Naive thymus-derived CD4-positive, alpha-beta T cell (primary cell): ENCODE results near the gene CDK2AP2. TPM values are rescaled to one million over a fixed set of nuclear protein-coding genes. Genes with fewer than 3 reads are reported as not detected.
A peak's percentile ranks its signal among the peaks of the same experiment; 100 is the strongest.

Experiments used
- ATAC-seq: fragments of 150-1000 bp; cut with Tn5 transposase; 2 replicates; pipeline ENCODE4 v1.10.0; 2021; ENCODE audit warnings: mild to moderate bottlenecking, moderate library complexity
- CTCF ChIA-PET: fragments of 350-600 bp; sonication (Branson Sonifier 250); formaldehyde crosslinking; loops from one replicate; lab custom pipeline; 2021; ENCODE audit warnings: antibody characterized with exemption; lab: Charles Lee
- POLR2A ChIA-PET: fragments of 350-600 bp; sonication (Branson Sonifier 250); formaldehyde crosslinking; loops from one replicate; lab custom pipeline; 2021; ENCODE audit warnings: antibody characterized with exemption, inconsistent platforms; lab: Charles Lee
- DNase-seq, 9 donors: peaks; one replicate each; pipeline versions ENCODE4 v3.0.0 to v3.0.0-alpha.2; 2020 to 2022; ENCODE audit warnings: mixed read lengths in 1 of 9
- H3K27ac ChIP-seq: one replicate; pipeline ENCODE4 v1.7.0; 2013; ENCODE audit warnings: mild to moderate bottlenecking, low read depth, low read length, moderate library complexity
- H3K27me3 ChIP-seq, 2 donors: one replicate each; pipeline ENCODE4 v1.7.0; 2013; ENCODE audit warnings: low read length in 2 of 2, mild to moderate bottlenecking in 2 of 2, moderate library complexity in 2 of 2; ENCODE audit not compliant: control insufficient read depth in 2 of 2, insufficient read depth in 2 of 2
- H3K36me3 ChIP-seq, 3 experiments: 1 replicate in 2 of 3; 2 replicates in 1 of 3; pipeline ENCODE4 v1.7.0; 2013; ENCODE audit warnings: low read length in 3 of 3, mild to moderate bottlenecking in 3 of 3, moderate library complexity in 1 of 3; ENCODE audit not compliant: insufficient read depth in 3 of 3, control insufficient read depth in 2 of 3
- H3K4me1 ChIP-seq, 2 donors: one replicate each; pipeline ENCODE4 v1.7.0; 2013; ENCODE audit warnings: low read length in 2 of 2, mild to moderate bottlenecking in 2 of 2, moderate library complexity in 1 of 2; ENCODE audit not compliant: control insufficient read depth in 2 of 2, insufficient read depth in 2 of 2
- H3K4me3 ChIP-seq: 2 replicates; pipeline ENCODE4 v1.7.0; 2013; ENCODE audit warnings: mild to moderate bottlenecking, low read length
- H3K9me3 ChIP-seq, 3 experiments: 1 replicate in 2 of 3; 2 replicates in 1 of 3; pipeline ENCODE4 v1.7.0; 2013; ENCODE audit warnings: low read length in 3 of 3; ENCODE audit not compliant: control insufficient read depth in 2 of 3
- H3K27ac Mint-ChIP-seq, 9 donors: one replicate each; pipeline ENCODE4 v1.8.0; 2020 to 2022; ENCODE audit warnings: mixed read lengths in 9 of 9, mild to moderate bottlenecking in 8 of 9, moderate library complexity in 5 of 9, inconsistent platforms in 2 of 9
- H3K27me3 Mint-ChIP-seq, 5 donors: one replicate each; pipeline ENCODE4 v1.8.0; 2021 to 2022; ENCODE audit warnings: mixed read lengths in 5 of 5, mild to moderate bottlenecking in 1 of 5
- H3K36me3 Mint-ChIP-seq, 5 donors: one replicate each; pipeline ENCODE4 v1.8.0; 2020 to 2022; ENCODE audit warnings: mixed read lengths in 5 of 5, mild to moderate bottlenecking in 3 of 5, inconsistent platforms in 1 of 5
- H3K4me1 Mint-ChIP-seq, 7 donors: one replicate each; pipeline ENCODE4 v1.8.0; 2020 to 2022; ENCODE audit warnings: mixed read lengths in 7 of 7, mild to moderate bottlenecking in 3 of 7, inconsistent platforms in 1 of 7
- H3K4me3 Mint-ChIP-seq, 10 donors: one replicate each; pipeline ENCODE4 v1.8.0; 2020 to 2022; ENCODE audit warnings: mild to moderate bottlenecking in 10 of 10, mixed read lengths in 10 of 10, moderate library complexity in 6 of 10, inconsistent platforms in 2 of 10
- H3K9me3 Mint-ChIP-seq, 11 donors: one replicate each; pipeline ENCODE4 v1.8.0; 2020 to 2022; ENCODE audit warnings: mixed read lengths in 11 of 11, mild to moderate bottlenecking in 4 of 11, inconsistent platforms in 1 of 11, moderate library complexity in 1 of 11
- intact Hi-C, 2 donors: fragments of 100-400 bp; cut with micrococcal nuclease; formaldehyde crosslinking; loops; one replicate each; pipeline ENCODE4 v1.15.1; 2023
- polyA plus RNA-seq, 2 donors: library from polyadenylated mRNA; unstranded; fragments of 300-500 nt; fragmentation: Illumina TruSeq; gene quantifications; one replicate each; pipeline ENCODE4 v1.2.3, GENCODE V29; 2021
- total RNA-seq, 6 experiments: library from RNA in 5 of 6; stranded (reverse) in 5 of 6; gene quantifications; 1 replicate in 5 of 6; 2 replicates in 1 of 6; pipeline ENCODE4 v1.2.3 and lab custom pipeline; 2021 to 2026

CDK2AP2 gene
- total and polyA plus RNA-seq, 7 experiments from 2014 or later, result 31.0 to 168 (median 64.5) TPM

DNA sequence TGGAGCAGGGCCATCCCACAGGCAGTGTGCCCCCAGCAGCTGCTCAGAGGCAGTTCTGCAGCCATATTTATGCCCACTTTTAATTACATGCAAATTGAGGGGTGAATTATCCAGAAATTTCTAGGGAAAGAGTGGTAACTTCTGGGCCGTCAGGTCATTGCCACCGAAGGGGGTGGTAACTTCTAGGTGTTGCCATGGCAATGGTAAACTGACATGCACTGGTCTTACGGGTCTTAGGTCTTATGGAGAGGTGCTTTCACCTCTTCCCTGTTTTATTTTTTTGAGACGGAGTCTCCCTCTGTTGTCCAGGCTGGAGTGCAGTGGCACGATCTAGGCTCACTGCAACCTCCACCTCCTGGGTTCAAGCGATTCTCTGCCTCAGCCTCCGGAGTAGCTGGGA, 35.1 kb downstream of the CDK2AP2 start:
- ATAC-seq, result no peak
- POLR2A ChIA-PET, result interaction anchor here (0.6 to 11.2 kb wide), 6 partner anchors 10 to 181 kb away, joined by 3 to 207 read pairs (median 6); partner anchors contain the start of genes AIP, CARNS1, PPP1CA and PTPRCAP

DNA sequence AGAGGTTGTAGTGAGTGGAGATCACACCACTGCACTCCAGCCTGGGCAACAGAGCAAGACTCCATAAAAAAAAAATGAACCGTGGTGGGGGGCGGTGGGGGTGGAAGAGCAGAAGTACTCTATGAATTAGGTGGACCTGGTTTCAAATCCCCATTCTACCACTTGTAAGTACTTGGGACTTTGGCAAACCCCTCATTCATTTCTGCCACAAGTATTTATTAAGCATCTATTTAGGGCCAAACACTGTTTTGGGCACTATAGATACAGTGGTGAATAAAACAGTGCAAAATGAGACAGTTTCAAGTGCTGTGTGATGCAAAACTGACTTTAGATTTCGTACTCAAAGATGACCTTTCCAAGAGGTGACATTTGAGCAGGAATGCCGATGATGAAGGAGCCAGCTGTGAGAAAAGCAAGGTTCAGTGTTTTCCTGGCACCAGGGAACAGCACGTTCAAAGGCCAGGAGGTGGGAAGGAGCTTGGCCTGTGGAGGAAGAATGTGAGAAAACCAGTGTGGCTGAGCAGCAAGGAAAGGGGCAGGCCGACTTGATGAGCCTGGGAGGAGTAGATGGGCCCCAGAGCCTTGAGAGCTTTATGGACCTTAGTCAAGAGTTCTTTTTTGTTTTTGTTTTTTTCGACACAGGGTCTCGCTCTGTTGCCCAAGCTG, 37.5 kb downstream of the CDK2AP2 start:
- Mint-ChIP-seq H3K27me3 (peaks cover 0 to 10% (median 0%) of the 10 kb centered on the region in 5 donors), H3K36me3 (peaks cover 0 to 3% (median 0%) of the 10 kb centered on the region in 5 donors), H3K9me3 (no peaks in the 10 kb centered on the region), H3K27ac (peak overlapping the region in 4 of 9 donors; percentile 5 to 88 (median 48)), H3K4me3 (peak overlapping the region in 5 of 10 donors; percentile 87 to 92 (median 91)), H3K4me1 (peaks cover 19 to 35% (median 23%) of the 10 kb centered on the region in 7 donors)
- ChIA-PET POLR2A (interaction anchor here (1.1 to 18.3 kb wide), 8 partner anchors 14 to 68 kb away, joined by 3 to 230 read pairs (median 138); partner anchors contain the start of genes AIP, CARNS1, CORO1B and GPR152), CTCF (interaction anchor here (0.6 to 1.6 kb wide), 5 partner anchors 26 to 125 kb away, joined by 3 to 6 read pairs (median 3); partner anchors contain the start of gene PPP1CA)
- Histone ChIP-seq H3K9me3 (no peaks in the 10 kb centered on the region), H3K27me3 (no peaks in the 10 kb centered on the region), H3K4me3 (no peak overlapping the region), H3K36me3 (peaks cover 0 to 4% (median 0%) of the 10 kb centered on the region in 3 experiments), H3K27ac (no peak overlapping the region), H3K4me1 (peaks cover 8 to 29% of the 10 kb centered on the region in 2 donors)
- intact Hi-C loops, result no loop called here
- ATAC-seq, result no peak
- no peak for DNase-seq

More for the DNA sequence above, 35.1 kb downstream of the CDK2AP2 start:
- no peaks in the 10 kb centered on the region for H3K9me3 Mint-ChIP-seq
- intact Hi-C loops, result no loop called here
- H3K27me3 Mint-ChIP-seq, result peaks cover 0 to 17% (median 0%) of the 10 kb centered on the region in 5 donors
- no peaks in the 10 kb centered on the region for H3K36me3 Mint-ChIP-seq
- no peak overlapping the region for H3K27ac ChIP-seq
- DNase-seq, result no peak
- no peak overlapping the region for H3K4me3 Mint-ChIP-seq
- peaks cover 7 to 12% of the 10 kb centered on the region in 2 donors for H3K4me1 ChIP-seq
- no peaks in the 10 kb centered on the region for H3K9me3 ChIP-seq
- peaks cover 5 to 17% (median 8%) of the 10 kb centered on the region in 7 donors for H3K4me1 Mint-ChIP-seq
- peaks cover 0 to 4% (median 0%) of the 10 kb centered on the region in 3 experiments for H3K36me3 ChIP-seq
- H3K27ac Mint-ChIP-seq, result no peak overlapping the region
- H3K27me3 ChIP-seq, result no peaks in the 10 kb centered on the region
- H3K4me3 ChIP-seq, result no peak overlapping the region
- CTCF ChIA-PET, result interaction anchor here (1.0 kb wide), 1 partner anchor 38 kb away, joined by 4 read pairs; no protein-coding TSS in a partner anchor

DNA sequence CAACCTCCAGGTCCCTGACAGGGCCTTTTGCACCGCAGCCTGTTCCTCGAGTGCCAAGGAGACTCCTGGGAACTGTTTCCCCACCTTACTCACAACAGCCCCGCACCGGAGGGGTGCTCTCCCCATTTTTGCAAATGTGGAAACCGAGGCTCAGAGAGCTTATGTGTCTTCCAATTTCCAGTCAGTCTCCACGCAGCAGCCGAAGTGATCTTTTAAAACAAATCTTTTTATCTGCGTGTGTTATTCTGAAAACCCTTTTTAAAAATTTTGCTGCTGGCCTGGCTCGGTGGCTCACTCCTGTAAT, 38.5 kb downstream of the CDK2AP2 start:
- ChIA-PET CTCF (interaction anchor here (0.7 to 2.8 kb wide), 6 partner anchors 15 to 68 kb away, joined by 3 to 11 read pairs (median 6); partner anchors contain the start of genes PPP1CA and PTPRCAP), POLR2A (interaction anchor here (1.1 to 18.3 kb wide), 12 partner anchors 10 to 78 kb away, joined by 3 to 230 read pairs (median 56); partner anchors contain the start of genes AIP, CARNS1, CORO1B and GPR152)
- Mint-ChIP-seq H3K36me3 (peaks cover 0 to 9% (median 0%) of the 10 kb centered on the region in 5 donors), H3K4me1 (peaks cover 23 to 39% (median 29%) of the 10 kb centered on the region in 7 donors), H3K27ac (peak overlapping the region; percentile 28 to 93 (median 88)), H3K27me3 (peaks cover 0 to 7% (median 0%) of the 10 kb centered on the region in 5 donors), H3K9me3 (no peaks in the 10 kb centered on the region), H3K4me3 (peak overlapping the region; percentile 72 to 92 (median 84))
- H3K27me3 ChIP-seq, result no peaks in the 10 kb centered on the region
- ATAC-seq (no peak), DNase-seq (no peak)
- H3K36me3 ChIP-seq, result peaks cover 0 to 4% (median 0%) of the 10 kb centered on the region in 3 experiments
- peak overlapping the region; percentile 94 for H3K27ac ChIP-seq
- H3K9me3 ChIP-seq, result no peaks in the 10 kb centered on the region
- peaks cover 14 to 33% of the 10 kb centered on the region in 2 donors for H3K4me1 ChIP-seq
- peak overlapping the region; percentile 67 for H3K4me3 ChIP-seq
- intact Hi-C loops, result loop anchor here (1.0 kb wide), 14 partner anchors 13 to 230 kb away; partner anchors contain the start of genes PPP1CA (in 2 of the 2), PTPRCAP (in 2 of the 2), RPS6KB2 (in 2 of the 2) and AIP (in 1 of the 2)

DNA sequence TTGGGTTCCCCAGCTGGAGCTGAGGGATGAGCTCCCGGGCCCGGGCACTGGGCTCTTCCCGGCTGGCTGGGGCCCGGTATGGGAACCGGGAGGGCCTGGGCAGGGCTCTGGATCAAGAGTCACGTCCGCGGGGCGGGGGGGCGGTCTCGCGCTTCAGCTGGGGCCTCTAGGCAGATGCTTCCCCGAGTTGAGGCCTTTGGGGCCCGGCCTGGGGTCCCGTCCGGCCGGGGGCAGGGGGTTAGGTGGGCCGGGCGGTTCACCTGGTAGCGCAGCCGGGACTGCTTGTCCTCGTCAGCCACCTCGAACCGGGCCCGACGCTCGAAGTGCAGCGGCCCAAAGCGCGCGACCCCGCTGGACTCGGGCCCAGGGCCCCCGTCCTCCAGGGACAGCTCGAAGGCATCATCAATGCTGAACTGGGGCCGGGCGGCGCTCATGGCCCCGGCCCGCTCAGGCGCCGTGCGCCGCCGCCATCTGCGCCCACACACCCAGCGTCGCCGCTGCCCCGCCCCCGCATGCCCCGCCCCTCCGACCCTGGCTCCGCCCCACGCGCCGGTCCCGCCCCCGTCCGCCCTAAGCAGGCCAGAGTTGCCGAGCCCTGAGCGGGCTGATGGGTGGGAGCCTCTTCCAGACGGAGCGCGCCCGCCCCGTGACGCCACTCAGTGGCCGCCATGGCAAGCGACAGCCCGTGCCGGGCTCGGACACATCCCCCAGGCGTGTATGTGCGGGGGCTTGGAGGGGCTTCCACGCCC, 39.0 kb downstream of the CDK2AP2 start, which contains the start of gene TMEM134:
TSS of gene TMEM134 (minus strand) at position 493 of the 749 bp plus-strand sequence. CDS start at position 434, 59 bp downstream.
- Mint-ChIP-seq H3K4me3 (peak within 1 kb of the TSS; percentile 87 to 95 (median 90)), H3K36me3 (peaks cover 0 to 9% (median 0%) of the 10 kb centered on the region in 5 donors), H3K27ac (peak within 1 kb of the TSS; percentile 79 to 97 (median 88)), H3K9me3 (no peaks in the 10 kb centered on the region), H3K4me1 (peaks cover 23 to 44% (median 29%) of the 10 kb centered on the region in 7 donors), H3K27me3 (peaks cover 0 to 6% (median 0%) of the 10 kb centered on the region in 5 donors)
- ATAC-seq (peak; percentile 92), DNase-seq (peak; percentile 82 to 95 (median 89))
- peaks cover 19 to 39% of the 10 kb centered on the region in 2 donors for H3K4me1 ChIP-seq
- peaks cover 0 to 4% (median 0%) of the 10 kb centered on the region in 3 experiments for H3K36me3 ChIP-seq
- peak within 1 kb of the TSS; percentile 94 for H3K27ac ChIP-seq
- no peaks in the 10 kb centered on the region for H3K27me3 ChIP-seq
- CTCF ChIA-PET, result interaction anchor here (0.7 to 2.8 kb wide), 13 partner anchors 13 to 82 kb away, joined by 3 to 11 read pairs (median 6); partner anchors contain the start of genes AIP, PPP1CA, PTPRCAP and TBC1D10C
- POLR2A ChIA-PET, result interaction anchor here (0.6 to 18.3 kb wide), 21 partner anchors 9 to 229 kb away, joined by 3 to 230 read pairs (median 11); partner anchors contain the start of genes AIP, CABP4, CARNS1 and CORO1B
- intact Hi-C loops, result loop anchor here (1.0 kb wide), 14 partner anchors 13 to 230 kb away; partner anchors contain the start of genes PPP1CA (in 2 of the 2), PTPRCAP (in 2 of the 2), RPS6KB2 (in 2 of the 2) and AIP (in 1 of the 2)
- peak within 1 kb of the TSS; percentile 74 for H3K4me3 ChIP-seq
- H3K9me3 ChIP-seq, result no peaks in the 10 kb centered on the region

DNA sequence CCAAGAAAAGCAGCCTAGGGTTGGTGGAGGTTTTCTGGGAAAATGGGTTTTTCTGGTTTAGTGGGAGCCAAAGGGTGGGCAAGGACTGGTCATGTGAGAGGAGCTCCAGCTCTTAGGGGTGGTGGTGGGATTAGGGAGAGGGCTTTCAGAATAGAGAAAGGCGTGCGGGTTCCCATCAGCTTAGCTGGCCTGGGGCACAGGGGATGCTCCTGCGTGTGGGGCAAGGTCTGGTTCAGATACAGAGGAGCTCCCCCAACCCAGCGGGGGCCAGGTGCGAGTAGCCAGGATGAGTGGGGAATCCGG, 39.6 kb downstream of the CDK2AP2 start:
- CTCF ChIA-PET, result interaction anchor here (0.8 to 2.8 kb wide), 10 partner anchors 13 to 81 kb away, joined by 3 to 11 read pairs (median 6); partner anchors contain the start of genes AIP, PPP1CA, PTPRCAP and TBC1D10C
- Histone ChIP-seq H3K36me3 (peaks cover 0 to 4% (median 0%) of the 10 kb centered on the region in 3 experiments), H3K9me3 (no peaks in the 10 kb centered on the region), H3K27ac (peak overlapping the region; percentile 94), H3K27me3 (no peaks in the 10 kb centered on the region), H3K4me1 (peaks cover 20 to 42% of the 10 kb centered on the region in 2 donors), H3K4me3 (peak overlapping the region; percentile 74)
- peaks cover 0 to 6% (median 0%) of the 10 kb centered on the region in 5 donors for H3K27me3 Mint-ChIP-seq
- ATAC-seq (no peak), DNase-seq (peak in 1 of 9 donors; percentile 20)
- H3K27ac Mint-ChIP-seq, result peak overlapping the region; percentile 77 to 97 (median 88)
- intact Hi-C loops, result no loop called here
- H3K4me1 Mint-ChIP-seq, result peaks cover 23 to 44% (median 29%) of the 10 kb centered on the region in 7 donors
- peaks cover 0 to 9% (median 0%) of the 10 kb centered on the region in 5 donors for H3K36me3 Mint-ChIP-seq
- H3K4me3 Mint-ChIP-seq, result peak overlapping the region; percentile 87 to 95 (median 90)
- POLR2A ChIA-PET, result interaction anchor here (0.6 to 18.3 kb wide), 20 partner anchors 9 to 229 kb away, joined by 3 to 230 read pairs (median 11); partner anchors contain the start of genes AIP, CABP4, CARNS1 and CORO1B
- no peaks in the 10 kb centered on the region for H3K9me3 Mint-ChIP-seq
